HCT116 (cell line): ENCODE measurements around the gene HNRNPAB. TPM values are rescaled to one million over a fixed set of nuclear protein-coding genes. Genes with fewer than 3 reads are reported as not detected.

Experiments
- ATAC-seq: fragments of 200-7000 bp; cut with Tn5 transposase; 2 replicates; pipeline ENCODE4 v1.9.1; 2020; ENCODE audit warnings: mild to moderate bottlenecking, moderate library complexity
- BruUV-seq: library from RNA; stranded (reverse); fragments of 400-500 nt; replicated peaks from 2 replicates; lab custom pipeline; 2021; lab: Mats Ljungman, UMichigan
- CTCF ChIA-PET: fragments of 300-600 bp; sonication (Branson Sonifier 250); formaldehyde crosslinking; loops from one replicate; lab custom pipeline; 2021; ENCODE audit warnings: antibody characterized with exemption; lab: Charles Lee
- POLR2A ChIA-PET: fragments of 300-600, 350-600 bp; sonication (Branson Sonifier 250); formaldehyde crosslinking; loops from one replicate; lab custom pipeline; 2021; ENCODE audit warnings: antibody characterized with exemption; lab: Charles Lee
- RAD21 ChIA-PET, 2 experiments: fragments of 300-600 bp; sonication (Branson Sonifier 250); formaldehyde crosslinking; loops; one replicate each; lab custom pipeline; 2023; ENCODE audit warnings: low total read pairs in 2 of 2; ENCODE audit not compliant: uncharacterized antibody in 2 of 2, unreplicated experiment in 2 of 2, low non-redundant PET in 1 of 2; lab: Charles Lee
- DNase-seq: peaks from one replicate; pipeline ENCODE4 v3.0.0-alpha.2; 2010; ENCODE audit warnings: low read depth, low spot score
- H2AFZ ChIP-seq: fragments of 200-600 bp; shearing (Covaris generic), sonication (generic); 2 replicates; pipeline ENCODE4 v1.6.1; 2017; ENCODE audit warnings: low read depth, mixed run types, mixed read lengths, antibody characterized with exemption, low read length; ENCODE audit not compliant: poor library complexity, severe bottlenecking
- H3K27ac ChIP-seq: 2 replicates; pipeline ENCODE4 v1.5.1; 2012; ENCODE audit warnings: low read depth, low read length
- H3K27me3 ChIP-seq: fragments of 200-600 bp; sonication (generic); 2 replicates; pipeline ENCODE4 v1.6.1; 2016; ENCODE audit warnings: mixed run types, low read length, mixed read lengths; ENCODE audit not compliant: insufficient read depth
- H3K36me3 ChIP-seq, 2 experiments: fragments of 200-500 bp in 1 of 2; fragments of 200-600 bp in 1 of 2; sonication (Bioruptor generic) in 1 of 2; sonication (generic) in 1 of 2; 2 replicates each; pipeline versions ENCODE4 v1.5.1 to v1.6.1; 2014 to 2016; ENCODE audit warnings: low read length in 2 of 2, inconsistent platforms in 1 of 2, mixed read lengths in 1 of 2, mixed run types in 1 of 2; ENCODE audit not compliant: insufficient read depth in 2 of 2, control insufficient read depth in 1 of 2
- H3K4me1 ChIP-seq, 2 experiments: fragments of 200-600 bp in 1 of 2; sonication (generic) in 1 of 2; 2 replicates each; pipeline versions ENCODE4 v1.5.1 to v1.6.1; 2012 to 2017; ENCODE audit warnings: low read length in 2 of 2, inconsistent platforms in 1 of 2, mild to moderate bottlenecking in 1 of 2, mixed read lengths in 1 of 2, mixed run types in 1 of 2, moderate library complexity in 1 of 2; ENCODE audit not compliant: insufficient read depth in 2 of 2, control insufficient read depth in 1 of 2
- H3K4me2 ChIP-seq: fragments of 200-600 bp; sonication (generic); 2 replicates; pipeline ENCODE4 v1.6.1; 2017; ENCODE audit warnings: mixed run types, low read length, mixed read lengths
- H3K4me3 ChIP-seq, 2 experiments: fragments of 200-600 bp in 1 of 2; sonication (generic) in 1 of 2; replicated peaks in 1 of 2; 2 replicates each; pipeline ENCODE4 v1.5.1; 2011 to 2016; ENCODE audit warnings: low read length in 2 of 2, control low read depth in 1 of 2, low read depth in 1 of 2, mild to moderate bottlenecking in 1 of 2, mixed read lengths in 1 of 2, mixed run types in 1 of 2
- H3K79me2 ChIP-seq: fragments of 200-600 bp; sonication (generic); 2 replicates; pipeline ENCODE4 v1.6.1; 2017; ENCODE audit warnings: mild to moderate bottlenecking, mixed run types, low read length, moderate library complexity, mixed read lengths; ENCODE audit not compliant: insufficient read depth
- H3K9ac ChIP-seq: fragments of 200-600 bp; sonication (generic); 2 replicates; pipeline ENCODE4 v1.6.1; 2016; ENCODE audit warnings: low read length, mixed read lengths
- H3K9me2 ChIP-seq: fragments of 200-600 bp; sonication (generic), shearing (Covaris generic); 2 replicates; pipeline ENCODE4 v1.6.1; 2017; ENCODE audit warnings: mixed run types, mild to moderate bottlenecking, moderate library complexity; ENCODE audit not compliant: insufficient read depth
- H3K9me3 ChIP-seq, 2 experiments: fragments of 200-500 bp in 1 of 2; fragments of 200-600 bp in 1 of 2; sonication (Bioruptor generic) in 1 of 2; sonication (generic) in 1 of 2; 2 replicates each; pipeline ENCODE4 v1.6.1; 2014 to 2017; ENCODE audit warnings: low read length in 2 of 2, mixed read lengths in 2 of 2, inconsistent platforms in 1 of 2, low read depth in 1 of 2, mild to moderate bottlenecking in 1 of 2, mixed run types in 1 of 2, moderate library complexity in 1 of 2; ENCODE audit not compliant: control insufficient read depth in 1 of 2, insufficient read depth in 1 of 2
- H4K20me1 ChIP-seq: fragments of 200-600 bp; sonication (generic), shearing (Covaris generic); 2 replicates; pipeline ENCODE4 v1.6.1; 2017; ENCODE audit warnings: mixed run types, mild to moderate bottlenecking, moderate library complexity; ENCODE audit not compliant: insufficient read depth
- ZFX ChIP-seq: fragments of 450-650 bp; IDR thresholded peaks from 2 replicates; pipeline ENCODE4 v1.6.1; 2017
- intact Hi-C: fragments of 100-400 bp; cut with micrococcal nuclease; formaldehyde crosslinking; loops from 2 replicates; pipeline ENCODE4 v1.10.0; 2022
- total RNA-seq: library from RNA; stranded (reverse); gene quantifications from one replicate; pipeline ENCODE4 v1.2.1, GENCODE V29; 2021; ENCODE audit not compliant: unreplicated experiment
- TF ChIP-seq, protein P1 (sequence below), 3 experiments: fragments of 200-600 bp in 1 of 3; sonication (generic) in 1 of 3; IDR thresholded peaks in 2 of 3; conservative IDR thresholded peaks in 1 of 3; 2 replicates each; pipeline ENCODE4 v1.5.1; 2012 to 2017; ENCODE audit warnings: low read depth in 2 of 3, low read length in 2 of 3, antibody characterized with exemption in 1 of 3, borderline replicate concordance in 1 of 3, control low read depth in 1 of 3, mild to moderate bottlenecking in 1 of 3, mixed read lengths in 1 of 3, mixed run types in 1 of 3, moderate library complexity in 1 of 3; ENCODE audit not compliant: insufficient read depth in 1 of 3

HNRNPAB gene
- total RNA-seq, 1 experiment from 2014 or later = 273 TPM

DNA sequence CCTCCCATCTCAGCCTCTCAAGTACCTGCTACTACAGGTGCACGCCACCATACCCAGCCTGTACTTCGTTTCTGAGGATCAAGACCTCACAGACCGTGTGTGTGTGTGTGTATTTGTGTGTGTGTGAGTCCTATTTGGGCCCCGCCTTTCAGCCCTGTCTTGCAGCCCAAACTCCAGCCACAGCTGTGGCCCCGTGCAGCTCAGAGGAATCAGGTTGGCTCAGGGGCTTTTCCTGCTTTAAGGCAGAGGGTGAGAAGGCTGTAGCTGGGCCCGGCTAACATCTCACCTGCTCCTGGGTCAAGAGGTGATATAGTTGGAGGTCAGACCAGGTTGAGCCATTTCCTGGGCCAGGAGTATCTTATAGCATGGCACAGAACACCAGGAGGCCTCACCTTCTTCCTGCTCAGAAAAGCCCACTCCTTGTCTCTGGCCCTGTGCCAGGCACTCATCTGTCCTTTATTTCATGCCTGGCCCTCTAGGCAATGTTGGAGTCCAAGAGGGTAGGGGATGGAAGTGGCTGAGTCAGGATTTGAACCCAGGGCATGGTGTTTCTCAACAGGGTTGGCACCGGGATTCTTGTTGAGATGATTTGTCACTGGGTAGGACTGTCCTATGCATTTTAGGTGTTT lies 29.9 kb downstream of the HNRNPAB start:
- RAD21 ChIA-PET = no interaction called here
- no peaks in the 10 kb centered on the region for H4K20me1 ChIP-seq
- H3K36me3 ChIP-seq = peaks cover 3 to 20% of the 10 kb centered on the region in 2 experiments; a peak in 1 of 4 replicates
- no peaks in the 10 kb centered on the region for H3K27me3 ChIP-seq
- TF ChIP-seq, protein P1, sequence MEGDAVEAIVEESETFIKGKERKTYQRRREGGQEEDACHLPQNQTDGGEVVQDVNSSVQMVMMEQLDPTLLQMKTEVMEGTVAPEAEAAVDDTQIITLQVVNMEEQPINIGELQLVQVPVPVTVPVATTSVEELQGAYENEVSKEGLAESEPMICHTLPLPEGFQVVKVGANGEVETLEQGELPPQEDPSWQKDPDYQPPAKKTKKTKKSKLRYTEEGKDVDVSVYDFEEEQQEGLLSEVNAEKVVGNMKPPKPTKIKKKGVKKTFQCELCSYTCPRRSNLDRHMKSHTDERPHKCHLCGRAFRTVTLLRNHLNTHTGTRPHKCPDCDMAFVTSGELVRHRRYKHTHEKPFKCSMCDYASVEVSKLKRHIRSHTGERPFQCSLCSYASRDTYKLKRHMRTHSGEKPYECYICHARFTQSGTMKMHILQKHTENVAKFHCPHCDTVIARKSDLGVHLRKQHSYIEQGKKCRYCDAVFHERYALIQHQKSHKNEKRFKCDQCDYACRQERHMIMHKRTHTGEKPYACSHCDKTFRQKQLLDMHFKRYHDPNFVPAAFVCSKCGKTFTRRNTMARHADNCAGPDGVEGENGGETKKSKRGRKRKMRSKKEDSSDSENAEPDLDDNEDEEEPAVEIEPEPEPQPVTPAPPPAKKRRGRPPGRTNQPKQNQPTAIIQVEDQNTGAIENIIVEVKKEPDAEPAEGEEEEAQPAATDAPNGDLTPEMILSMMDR (IDR thresholded peaks at IDR 0.05 in 2 of 3, conservative IDR thresholded peaks at IDR 0.05 in 1 of 3; ENCODE audit: borderline replicate concordance in 1 of 3, insufficient read depth in 1 of 3, low read depth in 2 of 3, low read length in 2 of 3) = 0 out of 6 replicates have a peak, but pooled peaks of 1 of the 3 experiments have one; percentile 2
- TF ChIP-seq ZFX = no peak
- TF ChIP-seq, all 23 proteins: peak for 1
- Histone ChIP-seq H3K9me3 (no peaks in the 10 kb centered on the region), H3K4me2 (peak overlapping the region; percentile 56), H3K79me2 (peaks cover 28% of the 10 kb centered on the region), H3K27ac (no peak overlapping the region; the same call in 1 of the 2 replicates), H3K9ac (0 out of 2 replicates have a peak overlapping the region, but pooled peaks have one; percentile 21), H3K9me2 (no peaks in the 10 kb centered on the region), H3K4me1 (peaks cover 13 to 31% of the 10 kb centered on the region in 2 experiments), H2AFZ (peak overlapping the region; percentile 84), H3K4me3 (no peak overlapping the region)
- BruUV-seq = no TSS peak
- ATAC-seq = no peak
- POLR2A ChIA-PET = no interaction called here
- no peak for DNase-seq
- CTCF ChIA-PET = interaction anchor here (0.5 to 1.5 kb wide), 10 partner anchors 12 to 226 kb away, joined by 3 to 13 read pairs (median 4); partner anchors contain the start of gene HNRNPAB
- intact Hi-C loops = no loop called here
